WTC11 (cell line): Measurements from ENCODE around the gene PALMD. TPM values are rescaled to one million over a fixed set of nuclear protein-coding genes. Genes with fewer than 3 reads are reported as not detected.

Experiments used
- ATAC-seq: fragments of 200-7000 bp; cut with Tn5 transposase; 2 replicates; pipeline ENCODE4 v1.10.0; 2021; ENCODE audit warnings: mild to moderate bottlenecking, moderate library complexity
- CTCF ChIA-PET: fragments of 300-600 bp; sonication (Branson Sonifier 250); formaldehyde crosslinking; loops from one replicate; lab custom pipeline; 2021; ENCODE audit warnings: antibody characterized with exemption; lab: Charles Lee
- POLR2A ChIA-PET: fragments of 350-600 bp; sonication (Branson Sonifier 250); formaldehyde crosslinking; loops from one replicate; lab custom pipeline; 2021; ENCODE audit warnings: antibody characterized with exemption; lab: Charles Lee
- DNase-seq: peaks from one replicate; pipeline ENCODE4 v3.0.0; 2021; ENCODE audit warnings: low spot score
- H3K27ac Mint-ChIP-seq: 2 replicates; pipeline ENCODE4 v1.8.0; 2021; ENCODE audit warnings: mixed read lengths
- H3K27me3 Mint-ChIP-seq: 2 replicates; pipeline ENCODE4 v1.8.0; 2021; ENCODE audit warnings: low read depth, mild to moderate bottlenecking, moderate library complexity, mixed read lengths
- H3K36me3 Mint-ChIP-seq: 2 replicates; pipeline ENCODE4 v1.8.0; 2021; ENCODE audit warnings: mixed read lengths
- H3K4me1 Mint-ChIP-seq: 2 replicates; pipeline ENCODE4 v1.8.0; 2022; ENCODE audit warnings: mixed read lengths
- H3K4me3 Mint-ChIP-seq: 2 replicates; pipeline ENCODE4 v1.8.0; 2021; ENCODE audit warnings: mild to moderate bottlenecking, moderate library complexity, mixed read lengths
- H3K9me3 Mint-ChIP-seq: 2 replicates; pipeline ENCODE4 v1.8.0; 2021; ENCODE audit warnings: mixed read lengths
- AR ChIP-seq: fragments of 250-450 bp; sonication (Bioruptor Pico); IDR thresholded peaks from 2 replicates; pipeline ENCODE4 v1.9.0; 2021; ENCODE audit warnings: mild to moderate bottlenecking
- ATF1 ChIP-seq: sonication (generic); formaldehyde crosslinking; IDR thresholded peaks from 2 replicates; pipeline ENCODE4 v1.8.1; 2023; ENCODE audit warnings: mild to moderate bottlenecking, moderate library complexity, missing genetic modification reagents
- CREB1 ChIP-seq: sonication (generic); formaldehyde crosslinking; IDR thresholded peaks from 2 replicates; pipeline ENCODE4 v1.8.0; 2023; ENCODE audit warnings: mild to moderate bottlenecking, missing genetic modification reagents
- CTCF ChIP-seq: fragments of 200-600 bp; IDR thresholded peaks from 2 replicates; pipeline ENCODE4 v1.8.0; 2022; ENCODE audit warnings: antibody characterized with exemption
- E2F5 ChIP-seq: sonication (generic); formaldehyde crosslinking; IDR thresholded peaks from 2 replicates; pipeline ENCODE4 v1.8.1; 2022; ENCODE audit warnings: mild to moderate bottlenecking, moderate library complexity, missing genetic modification reagents
- EMX1 ChIP-seq: fragments of 250-450 bp; sonication (Bioruptor Pico); IDR thresholded peaks from 2 replicates; pipeline ENCODE4 v1.8.0; 2021; ENCODE audit warnings: mild to moderate bottlenecking
- FOXJ3 ChIP-seq: sonication (generic); formaldehyde crosslinking; IDR thresholded peaks from 2 replicates; pipeline ENCODE4 v1.9.0; 2021; ENCODE audit warnings: missing genetic modification reagents, mild to moderate bottlenecking, borderline replicate concordance
- FOXP1 ChIP-seq: sonication (generic); formaldehyde crosslinking; IDR thresholded peaks from 2 replicates; pipeline ENCODE4 v1.8.0; 2022; ENCODE audit warnings: missing genetic modification reagents, mild to moderate bottlenecking, moderate library complexity, borderline replicate concordance
- IRF1 ChIP-seq: sonication (generic); formaldehyde crosslinking; IDR thresholded peaks from 2 replicates; pipeline ENCODE4 v1.8.0; 2023; ENCODE audit warnings: missing genetic modification reagents
- KAT7 ChIP-seq: sonication (generic); formaldehyde crosslinking; IDR thresholded peaks from 2 replicates; pipeline ENCODE4 v1.8.1; 2023; ENCODE audit warnings: missing genetic modification reagents, mild to moderate bottlenecking, borderline replicate concordance
- NFE2L1 ChIP-seq: sonication (generic); formaldehyde crosslinking; IDR thresholded peaks from 2 replicates; pipeline ENCODE4 v1.8.1; 2023; ENCODE audit warnings: missing genetic modification reagents
- OVOL2 ChIP-seq: fragments of 250-450 bp; sonication (Bioruptor Pico); IDR thresholded peaks from 2 replicates; pipeline ENCODE4 v1.9.0; 2021; ENCODE audit warnings: mild to moderate bottlenecking, borderline replicate concordance
- PRDM15 ChIP-seq: sonication (generic); formaldehyde crosslinking; IDR thresholded peaks from 2 replicates; pipeline ENCODE4 v1.8.0; 2022; ENCODE audit warnings: missing genetic modification reagents
- TEAD4 ChIP-seq: sonication (generic); formaldehyde crosslinking; IDR thresholded peaks from 2 replicates; pipeline ENCODE4 v1.8.0; 2022; ENCODE audit warnings: mild to moderate bottlenecking, missing genetic modification reagents
- TP53 ChIP-seq: sonication (generic); formaldehyde crosslinking; IDR thresholded peaks from 2 replicates; pipeline ENCODE4 v1.8.1; 2023; ENCODE audit warnings: mild to moderate bottlenecking, missing genetic modification reagents
- USF2 ChIP-seq: sonication (generic); formaldehyde crosslinking; IDR thresholded peaks from 2 replicates; pipeline ENCODE4 v1.8.1; 2023; ENCODE audit warnings: mild to moderate bottlenecking, missing genetic modification reagents, moderate library complexity
- ZBTB43 ChIP-seq: sonication (generic); formaldehyde crosslinking; IDR thresholded peaks from 2 replicates; pipeline ENCODE4 v1.8.1; 2023; ENCODE audit warnings: mild to moderate bottlenecking, missing genetic modification reagents
- ZMAT4 ChIP-seq: fragments of 250-450 bp; sonication (Bioruptor Pico); IDR thresholded peaks from 2 replicates; pipeline ENCODE4 v1.9.0; 2021; ENCODE audit warnings: mild to moderate bottlenecking
- ZNF219 ChIP-seq: sonication (generic); formaldehyde crosslinking; IDR thresholded peaks from 2 replicates; pipeline ENCODE4 v1.8.0; 2023; ENCODE audit warnings: missing genetic modification reagents, mild to moderate bottlenecking, borderline replicate concordance
- ZNF317 ChIP-seq: sonication (generic); formaldehyde crosslinking; IDR thresholded peaks from 2 replicates; pipeline ENCODE4 v1.8.1; 2023; ENCODE audit warnings: low read depth, mild to moderate bottlenecking, moderate library complexity, missing genetic modification reagents, borderline replicate concordance
- ZNF396 ChIP-seq: fragments of 250-450 bp; sonication (Bioruptor Pico); IDR thresholded peaks from 2 replicates; pipeline ENCODE4 v1.8.0; 2021; ENCODE audit warnings: mild to moderate bottlenecking, moderate library complexity, borderline replicate concordance
- total RNA-seq: library from RNA; stranded (reverse); gene quantifications from 3 replicates; pipeline ENCODE4 v1.2.3, GENCODE V29; 2021

The PALMD gene
- total RNA-seq, 1 experiment from 2014 or later: 0.07 TPM

GRCh38 chr1:99643021-99643779 is 2.7 kb upstream of the PALMD start:
- H3K9me3 Mint-ChIP-seq: no peaks in the 10 kb centered on the region
- H3K36me3 Mint-ChIP-seq: no peaks in the 10 kb centered on the region
- ATAC-seq (no peak), DNase-seq (no peak)
- no peak overlapping the region for H3K4me3 Mint-ChIP-seq
- peaks cover 30% of the 10 kb centered on the region for H3K4me1 Mint-ChIP-seq
- ChIA-PET CTCF (no interaction called here), POLR2A (no interaction called here)
- no peaks in the 10 kb centered on the region for H3K27me3 Mint-ChIP-seq
- no peak overlapping the region for H3K27ac Mint-ChIP-seq
- TF ChIP-seq ZNF317: no peak
- TF ChIP-seq PRDM15 (CRISPR knock-in tag): no peak
- TF ChIP-seq NFE2L1 (CRISPR knock-in tag): no peak
- no peak for TF ChIP-seq E2F5 (CRISPR knock-in tag)
- TF ChIP-seq ZBTB43 (CRISPR knock-in tag): no peak
- TF ChIP-seq EMX1: no peak
- TF ChIP-seq ATF1 (CRISPR knock-in tag): no peak
- TF ChIP-seq KAT7 (CRISPR knock-in tag): no peak
- TF ChIP-seq CREB1 (CRISPR knock-in tag): no peak
- no peak for TF ChIP-seq FOXJ3
- no peak for TF ChIP-seq FOXP1 (CRISPR knock-in tag)

GRCh38 chr1:99644279-99645004 is 1.5 kb upstream of the PALMD start:
- Mint-ChIP-seq H3K36me3 (no peaks in the 10 kb centered on the region), H3K4me3 (no peak overlapping the region), H3K27ac (no peak overlapping the region), H3K4me1 (peaks cover 35% of the 10 kb centered on the region), H3K9me3 (no peaks in the 10 kb centered on the region), H3K27me3 (no peaks in the 10 kb centered on the region)
- CTCF ChIA-PET: interaction anchor here (1.6 kb wide), 1 partner anchor 211 kb away, joined by 3 read pairs; no protein-coding TSS in a partner anchor
- ATAC-seq: no peak
- no peak for DNase-seq
- POLR2A ChIA-PET: no interaction called here
- TF ChIP-seq TP53 (CRISPR knock-in tag) (no peak), TEAD4 (CRISPR knock-in tag) (no peak), FOXJ3 (no peak), ZNF219 (CRISPR knock-in tag) (no peak), USF2 (CRISPR knock-in tag) (no peak), ZNF396 (CRISPR knock-in tag) (no peak), OVOL2 (CRISPR knock-in tag) (no peak), IRF1 (CRISPR knock-in tag) (no peak), CTCF (no peak), AR (no peak), ZNF317 (no peak), ZMAT4 (CRISPR knock-in tag) (no peak), ATF1 (CRISPR knock-in tag) (no peak)
